SK-N-SH (cell line): ENCODE measurements around the gene LPP. TPM values are rescaled to one million over a fixed set of nuclear protein-coding genes. Genes with fewer than 3 reads are reported as not detected.
A peak's percentile ranks its signal among the peaks of the same experiment; 100 is the strongest.

Experiments used
- CTCF ChIA-PET: fragments of 300-600, 350-600 bp; formaldehyde crosslinking; extraction: SDS; loops from one replicate; lab custom pipeline; 2021; lab: Yijun Ruan, JAX
- POLR2A ChIA-PET: fragments of 350-600 bp; sonication (Branson Sonifier 250); formaldehyde crosslinking; extraction: SDS; loops from one replicate; lab custom pipeline; 2020; ENCODE audit warnings: antibody characterized with exemption, inconsistent platforms; lab: Yijun Ruan, JAX
- DNase-seq: peaks from one replicate; pipeline ENCODE4 v3.0.0; 2012
- H2AFZ ChIP-seq: fragments of 200-600 bp; sonication (generic); 2 replicates; pipeline ENCODE4 v1.8.1; 2016; ENCODE audit warnings: antibody characterized with exemption, mild to moderate bottlenecking, low read depth
- H3F3A ChIP-seq: fragments of 200-600 bp; sonication (generic); replicated peaks from 2 replicates; pipeline ENCODE3; 2016; ENCODE audit warnings: antibody characterized with exemption, mild to moderate bottlenecking; ENCODE audit not compliant: insufficient read depth
- H3K27ac ChIP-seq, 2 experiments: fragments of 200-500 bp in 1 of 2; fragments of 200-600 bp in 1 of 2; sonication (Bioruptor generic) in 1 of 2; sonication (generic), shearing (Covaris generic) in 1 of 2; 2 replicates each; pipeline versions ENCODE4 v1.5.1 to v1.6.1; 2014 to 2016; ENCODE audit warnings: low read depth in 2 of 2, inconsistent platforms in 1 of 2, low read length in 1 of 2, mild to moderate bottlenecking in 1 of 2, mixed read lengths in 1 of 2
- H3K27me3 ChIP-seq: fragments of 200-600 bp; sonication (generic), shearing (Covaris generic); 2 replicates; pipeline ENCODE4 v1.6.1; 2016; ENCODE audit warnings: mixed run types; ENCODE audit not compliant: insufficient read depth
- H3K36me3 ChIP-seq, 2 experiments: fragments of 200-500 bp in 1 of 2; fragments of 200-600 bp in 1 of 2; sonication (Bioruptor generic) in 1 of 2; sonication (generic) in 1 of 2; replicated peaks in 1 of 2; 2 replicates each; pipeline versions ENCODE3 to v1.5.1; 2014 to 2016; ENCODE audit warnings: low read length in 1 of 2, mild to moderate bottlenecking in 1 of 2; ENCODE audit not compliant: insufficient read depth in 2 of 2, control insufficient read depth in 1 of 2
- H3K4me1 ChIP-seq, 2 experiments: fragments of 200-500 bp in 1 of 2; fragments of 200-600 bp in 1 of 2; sonication (Bioruptor generic) in 1 of 2; sonication (generic), shearing (Covaris generic) in 1 of 2; 2 replicates each; pipeline versions ENCODE4 v1.5.1 to v1.6.1; 2014 to 2016; ENCODE audit warnings: low read depth in 1 of 2, low read length in 1 of 2, mixed run types in 1 of 2; ENCODE audit not compliant: insufficient read depth in 2 of 2, control insufficient read depth in 1 of 2
- H3K4me2 ChIP-seq: fragments of 200-600 bp; sonication (generic), shearing (Covaris generic); 2 replicates; pipeline ENCODE4 v1.6.1; 2017; ENCODE audit warnings: mixed run types
- H3K4me3 ChIP-seq, 2 experiments: fragments of 200-500 bp in 1 of 2; fragments of 200-600 bp in 1 of 2; sonication (Bioruptor generic) in 1 of 2; sonication (generic), shearing (Covaris generic) in 1 of 2; 2 replicates each; pipeline versions ENCODE4 v1.5.1 to v1.8.1; 2014 to 2016; ENCODE audit warnings: low read depth in 2 of 2, inconsistent platforms in 1 of 2, low read length in 1 of 2, mild to moderate bottlenecking in 1 of 2, mixed read lengths in 1 of 2, moderate library complexity in 1 of 2
- H3K79me2 ChIP-seq: fragments of 200-600 bp; sonication (generic); 2 replicates; pipeline ENCODE4 v1.8.1; 2017; ENCODE audit warnings: mild to moderate bottlenecking; ENCODE audit not compliant: insufficient read depth
- H3K9ac ChIP-seq: fragments of 200-600 bp; sonication (generic); 2 replicates; pipeline ENCODE4 v1.6.1; 2017; ENCODE audit warnings: mixed run types
- H3K9me2 ChIP-seq: fragments of 200-600 bp; sonication (generic); 2 replicates; pipeline ENCODE4 v1.6.1; 2017; ENCODE audit warnings: mixed run types
- H3K9me3 ChIP-seq: fragments of 200-600 bp; sonication (generic); 2 replicates; pipeline ENCODE4 v1.6.1; 2017; ENCODE audit warnings: mixed run types, mild to moderate bottlenecking, moderate library complexity
- H4K20me1 ChIP-seq: fragments of 200-600 bp; sonication (generic); 2 replicates; pipeline ENCODE4 v1.6.1; 2017; ENCODE audit warnings: mild to moderate bottlenecking, mixed run types; ENCODE audit not compliant: insufficient read depth
- CHD2 ChIP-seq: fragments of 150-350 bp; IDR thresholded peaks from 2 replicates; pipeline ENCODE4 v1.6.1; 2018; ENCODE audit warnings: low read length; ENCODE audit not compliant: partially characterized antibody
- EP300 ChIP-seq, 2 experiments: IDR thresholded peaks; 2 replicates each; pipeline versions ENCODE4 v1.4.0 to v1.6.1; 2012; ENCODE audit warnings: borderline replicate concordance in 1 of 2, low read depth in 1 of 2, low read length in 1 of 2
- EZH2phosphoT487 ChIP-seq: fragments of 200-600 bp; sonication (generic); IDR thresholded peaks from 2 replicates; pipeline ENCODE4 v1.6.1; 2017; ENCODE audit warnings: low read depth, mixed run types, mild to moderate bottlenecking, antibody characterized with exemption, moderate library complexity, borderline replicate concordance
- FOSL2 ChIP-seq: IDR thresholded peaks from 2 replicates; pipeline ENCODE4 v1.4.0; 2012; ENCODE audit warnings: low read depth, mild to moderate bottlenecking, moderate library complexity, borderline replicate concordance
- FOXJ3 ChIP-seq: sonication (generic); formaldehyde crosslinking; IDR thresholded peaks from 2 replicates; pipeline ENCODE4 v1.5.1; 2020; ENCODE audit warnings: mild to moderate bottlenecking, missing genetic modification reagents
- GABPA ChIP-seq: IDR thresholded peaks from 2 replicates; pipeline ENCODE4 v1.4.0; 2012; ENCODE audit warnings: low read depth, mild to moderate bottlenecking
- JUND ChIP-seq: IDR thresholded peaks from 2 replicates; pipeline ENCODE4 v1.4.0; 2012
- MEF2A ChIP-seq: IDR thresholded peaks from 2 replicates; pipeline ENCODE4 v1.4.0; 2012; ENCODE audit warnings: low read depth, borderline replicate concordance
- NFIC ChIP-seq: IDR thresholded peaks from 2 replicates; pipeline ENCODE4 v1.4.0; 2012; ENCODE audit warnings: borderline replicate concordance
- NRF1 ChIP-seq: IDR thresholded peaks from 2 replicates; pipeline ENCODE4 v1.6.1; 2012; ENCODE audit warnings: low read depth, mild to moderate bottlenecking, low read length
- POLR2AphosphoS5 ChIP-seq: IDR thresholded peaks from 2 replicates; pipeline ENCODE4 v1.6.1; 2012; ENCODE audit warnings: low read depth, low read length
- RFX5 ChIP-seq: IDR thresholded peaks from 2 replicates; pipeline ENCODE4 v1.6.1; 2012; ENCODE audit warnings: mild to moderate bottlenecking, improper control_type of control experiment, low read length
- SMC3 ChIP-seq: IDR thresholded peaks from 2 replicates; pipeline ENCODE4 v1.6.1; 2012; ENCODE audit warnings: low read depth, low read length, improper control_type of control experiment
- TAF1 ChIP-seq: IDR thresholded peaks from 2 replicates; pipeline ENCODE4 v1.6.1; 2012; ENCODE audit warnings: low read depth, mild to moderate bottlenecking, low read length, moderate library complexity, borderline replicate concordance
- TCF12 ChIP-seq: IDR thresholded peaks from 2 replicates; pipeline ENCODE4 v1.4.0; 2012
- YY1 ChIP-seq: IDR thresholded peaks from 2 replicates; pipeline ENCODE4 v1.4.0; 2012; ENCODE audit warnings: low read depth, mild to moderate bottlenecking
- WGBS: methylation state at CpG from one replicate; pipeline ENCODE4 v1.1.6; 2017; ENCODE audit warnings: low lambda C conversion rate; 5-methylcytosine and 5-hydroxymethylcytosine counted together
- polyA plus RNA-seq, 3 experiments: library from polyadenylated mRNA; depleted of rRNA; stranded (reverse); fragments of >200 nt; gene quantifications; 2 replicates each; pipeline ENCODE4 v1.2.3, GENCODE V29; 2012
- TF ChIP-seq, protein P1 (sequence below): IDR thresholded peaks from 2 replicates; pipeline ENCODE4 v1.6.1; 2012; ENCODE audit warnings: mild to moderate bottlenecking, low read depth, low read length, moderate library complexity
- TF ChIP-seq, protein P2 (sequence below): IDR thresholded peaks from 2 replicates; pipeline ENCODE4; 2012
- TF ChIP-seq, protein P3 (sequence below): IDR thresholded peaks from 2 replicates; pipeline ENCODE4 v1.4.0; 2012; ENCODE audit warnings: low read depth
- TF ChIP-seq, protein P4 (sequence below): fragments of 150-350 bp; IDR thresholded peaks from 2 replicates; pipeline ENCODE4 v1.6.1; 2017; ENCODE audit warnings: antibody characterized with exemption, low read length, low read depth, borderline replicate concordance
- TF ChIP-seq, protein P5 (sequence below): IDR thresholded peaks from 2 replicates; pipeline ENCODE4 v1.4.0; 2012; ENCODE audit warnings: low read depth, borderline replicate concordance

The LPP gene
- polyA plus RNA-seq, 1 of the 3 experiments (the other 2 are of a cell fraction), result 6.6 TPM

DNA sequence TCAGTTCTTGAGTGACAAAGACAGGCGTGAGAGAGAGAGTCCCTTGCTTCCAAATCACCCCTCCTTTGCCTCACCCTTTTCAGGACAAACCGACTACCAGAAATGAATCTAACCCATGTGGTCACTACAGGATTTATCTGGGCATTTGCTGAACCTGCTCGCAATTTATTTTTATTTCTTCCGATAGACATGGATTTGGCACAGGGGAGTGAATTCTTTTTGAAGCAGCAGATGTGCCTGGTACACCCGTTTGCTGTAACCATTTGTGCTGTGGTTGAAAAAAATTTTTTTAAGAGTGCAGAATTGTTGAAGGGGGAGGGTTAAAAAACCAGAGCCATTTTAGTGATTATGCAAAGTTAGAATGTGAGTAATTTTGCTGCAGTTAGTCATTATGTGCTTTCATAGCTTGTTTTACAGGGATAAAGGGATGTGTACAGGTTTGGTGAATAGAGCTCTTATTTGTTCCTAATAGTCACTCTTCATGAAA, 442.0 kb downstream of the LPP start (continued):
- TF ChIP-seq, protein P1, sequence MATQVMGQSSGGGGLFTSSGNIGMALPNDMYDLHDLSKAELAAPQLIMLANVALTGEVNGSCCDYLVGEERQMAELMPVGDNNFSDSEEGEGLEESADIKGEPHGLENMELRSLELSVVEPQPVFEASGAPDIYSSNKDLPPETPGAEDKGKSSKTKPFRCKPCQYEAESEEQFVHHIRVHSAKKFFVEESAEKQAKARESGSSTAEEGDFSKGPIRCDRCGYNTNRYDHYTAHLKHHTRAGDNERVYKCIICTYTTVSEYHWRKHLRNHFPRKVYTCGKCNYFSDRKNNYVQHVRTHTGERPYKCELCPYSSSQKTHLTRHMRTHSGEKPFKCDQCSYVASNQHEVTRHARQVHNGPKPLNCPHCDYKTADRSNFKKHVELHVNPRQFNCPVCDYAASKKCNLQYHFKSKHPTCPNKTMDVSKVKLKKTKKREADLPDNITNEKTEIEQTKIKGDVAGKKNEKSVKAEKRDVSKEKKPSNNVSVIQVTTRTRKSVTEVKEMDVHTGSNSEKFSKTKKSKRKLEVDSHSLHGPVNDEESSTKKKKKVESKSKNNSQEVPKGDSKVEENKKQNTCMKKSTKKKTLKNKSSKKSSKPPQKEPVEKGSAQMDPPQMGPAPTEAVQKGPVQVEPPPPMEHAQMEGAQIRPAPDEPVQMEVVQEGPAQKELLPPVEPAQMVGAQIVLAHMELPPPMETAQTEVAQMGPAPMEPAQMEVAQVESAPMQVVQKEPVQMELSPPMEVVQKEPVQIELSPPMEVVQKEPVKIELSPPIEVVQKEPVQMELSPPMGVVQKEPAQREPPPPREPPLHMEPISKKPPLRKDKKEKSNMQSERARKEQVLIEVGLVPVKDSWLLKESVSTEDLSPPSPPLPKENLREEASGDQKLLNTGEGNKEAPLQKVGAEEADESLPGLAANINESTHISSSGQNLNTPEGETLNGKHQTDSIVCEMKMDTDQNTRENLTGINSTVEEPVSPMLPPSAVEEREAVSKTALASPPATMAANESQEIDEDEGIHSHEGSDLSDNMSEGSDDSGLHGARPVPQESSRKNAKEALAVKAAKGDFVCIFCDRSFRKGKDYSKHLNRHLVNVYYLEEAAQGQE, result 0 out of 2 replicates have a peak, but pooled peaks have one; percentile 12
- TF ChIP-seq NFIC, result peak; percentile 73; the same call in 1 of the 2 replicates
- peak; percentile 88 for TF ChIP-seq TCF12
- TF ChIP-seq YY1, result peak; percentile 64; the same call in 1 of the 2 replicates
- no peak for TF ChIP-seq RFX5
- TF ChIP-seq SMC3, result no peak
- TF ChIP-seq MEF2A, result peak; percentile 59; the same call in 1 of the 2 replicates
- no peak for TF ChIP-seq GABPA
- TF ChIP-seq FOSL2, result peak; percentile 66; the same call in 1 of the 2 replicates
- TF ChIP-seq, protein P2, sequence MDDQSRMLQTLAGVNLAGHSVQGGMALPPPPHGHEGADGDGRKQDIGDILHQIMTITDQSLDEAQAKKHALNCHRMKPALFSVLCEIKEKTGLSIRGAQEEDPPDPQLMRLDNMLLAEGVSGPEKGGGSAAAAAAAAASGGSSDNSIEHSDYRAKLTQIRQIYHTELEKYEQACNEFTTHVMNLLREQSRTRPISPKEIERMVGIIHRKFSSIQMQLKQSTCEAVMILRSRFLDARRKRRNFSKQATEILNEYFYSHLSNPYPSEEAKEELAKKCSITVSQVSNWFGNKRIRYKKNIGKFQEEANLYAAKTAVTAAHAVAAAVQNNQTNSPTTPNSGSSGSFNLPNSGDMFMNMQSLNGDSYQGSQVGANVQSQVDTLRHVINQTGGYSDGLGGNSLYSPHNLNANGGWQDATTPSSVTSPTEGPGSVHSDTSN, result peak; percentile 63
- TF ChIP-seq CHD2, result no peak
- peak in 1 of 2 experiments; percentile 63; a peak in 2 of 4 replicates for TF ChIP-seq EP300 (IDR thresholded peaks at IDR 0.05; ENCODE audit: borderline replicate concordance in 1 of 2, low read depth in 1 of 2, low read length in 1 of 2)

DNA sequence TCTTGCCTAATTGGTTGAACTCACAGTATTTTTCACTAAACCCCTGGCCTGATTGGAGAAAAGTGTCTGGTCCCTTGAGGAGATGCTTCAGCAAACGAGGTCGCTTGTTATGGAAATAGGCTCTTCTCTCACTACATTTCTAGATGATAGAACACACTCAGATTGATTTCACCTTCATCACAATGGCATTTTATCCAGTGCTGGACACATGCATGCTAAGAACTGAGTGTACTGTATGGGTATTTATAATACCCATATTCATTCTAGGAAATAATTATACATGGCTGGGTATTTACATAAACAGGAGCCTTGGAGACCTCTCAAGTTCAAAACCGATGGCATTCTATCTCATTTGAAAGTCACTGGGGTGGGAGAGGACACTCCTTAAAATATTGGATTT, 444.9 kb downstream of the LPP start:
- DNase-seq, result no peak
- WGBS, result 72% methylated on average over 3 of the region's 3 CpGs
- Histone ChIP-seq H3K79me2 (peaks cover 25% of the 10 kb centered on the region), H3K36me3 (peaks cover 0 to 9% of the 10 kb centered on the region in 2 experiments), H3K27me3 (no peaks in the 10 kb centered on the region), H2AFZ (no peak overlapping the region), H3K4me3 (no peak overlapping the region), H3K4me1 (peaks cover 0 to 30% of the 10 kb centered on the region in 2 experiments), H3K4me2 (no peak overlapping the region), H4K20me1 (no peaks in the 10 kb centered on the region), H3F3A (peaks cover 20% of the 10 kb centered on the region), H3K9ac (no peak overlapping the region), H3K9me3 (no peaks in the 10 kb centered on the region), H3K9me2 (no peaks in the 10 kb centered on the region)
- POLR2A ChIA-PET, result no interaction called here
- CTCF ChIA-PET, result no interaction called here
- no peak for TF ChIP-seq JUND
- TF ChIP-seq, protein P3, sequence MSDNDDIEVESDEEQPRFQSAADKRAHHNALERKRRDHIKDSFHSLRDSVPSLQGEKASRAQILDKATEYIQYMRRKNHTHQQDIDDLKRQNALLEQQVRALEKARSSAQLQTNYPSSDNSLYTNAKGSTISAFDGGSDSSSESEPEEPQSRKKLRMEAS, result no peak
- TF ChIP-seq FOSL2, result no peak
- no peak for TF ChIP-seq NRF1
- TF ChIP-seq, protein P4, sequence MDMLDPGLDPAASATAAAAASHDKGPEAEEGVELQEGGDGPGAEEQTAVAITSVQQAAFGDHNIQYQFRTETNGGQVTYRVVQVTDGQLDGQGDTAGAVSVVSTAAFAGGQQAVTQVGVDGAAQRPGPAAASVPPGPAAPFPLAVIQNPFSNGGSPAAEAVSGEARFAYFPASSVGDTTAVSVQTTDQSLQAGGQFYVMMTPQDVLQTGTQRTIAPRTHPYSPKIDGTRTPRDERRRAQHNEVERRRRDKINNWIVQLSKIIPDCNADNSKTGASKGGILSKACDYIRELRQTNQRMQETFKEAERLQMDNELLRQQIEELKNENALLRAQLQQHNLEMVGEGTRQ, result no peak
- TF ChIP-seq POLR2AphosphoS5, result no peak
- no peak for TF ChIP-seq TAF1
- TF ChIP-seq, protein P5, sequence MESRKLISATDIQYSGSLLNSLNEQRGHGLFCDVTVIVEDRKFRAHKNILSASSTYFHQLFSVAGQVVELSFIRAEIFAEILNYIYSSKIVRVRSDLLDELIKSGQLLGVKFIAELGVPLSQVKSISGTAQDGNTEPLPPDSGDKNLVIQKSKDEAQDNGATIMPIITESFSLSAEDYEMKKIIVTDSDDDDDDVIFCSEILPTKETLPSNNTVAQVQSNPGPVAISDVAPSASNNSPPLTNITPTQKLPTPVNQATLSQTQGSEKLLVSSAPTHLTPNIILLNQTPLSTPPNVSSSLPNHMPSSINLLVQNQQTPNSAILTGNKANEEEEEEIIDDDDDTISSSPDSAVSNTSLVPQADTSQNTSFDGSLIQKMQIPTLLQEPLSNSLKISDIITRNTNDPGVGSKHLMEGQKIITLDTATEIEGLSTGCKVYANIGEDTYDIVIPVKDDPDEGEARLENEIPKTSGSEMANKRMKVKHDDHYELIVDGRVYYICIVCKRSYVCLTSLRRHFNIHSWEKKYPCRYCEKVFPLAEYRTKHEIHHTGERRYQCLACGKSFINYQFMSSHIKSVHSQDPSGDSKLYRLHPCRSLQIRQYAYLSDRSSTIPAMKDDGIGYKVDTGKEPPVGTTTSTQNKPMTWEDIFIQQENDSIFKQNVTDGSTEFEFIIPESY, result no peak
- TF ChIP-seq YY1, result no peak
- TF ChIP-seq NFIC, result no peak
- TF ChIP-seq FOXJ3 (CRISPR knock-in tag), result no peak
- TF ChIP-seq EZH2phosphoT487, result no peak
- TF ChIP-seq, all 33 proteins: peak for 0
- H3K27ac ChIP-seq, result no peak overlapping the region
